ENCODE data around the gene NHLRC2. TPM values are rescaled to one million over a fixed set of nuclear protein-coding genes. Genes with fewer than 3 reads are reported as not detected.
"Not testable (repeated sequence)": the region's sequence is repeated elsewhere in the genome, so short reads cannot be mapped to it uniquely, and the experiment has no call there.

Gene NHLRC2
- polyA plus RNA-seq, 3 donors, result 2.8 to 6.9 (median 5.3) TPM

GRCh38 chr10:113806503-113806902, 48.0 kb upstream of the NHLRC2 start:
- 100% methylated on average over 1 of the region's 4 CpGs for WGBS (ENCODE audit: insufficient coverage)
- Mint-ChIP-seq H3K4me1 (peaks cover 7% of the 10 kb centered on the region), H3K9me3 (no peaks in the 10 kb centered on the region), H3K27me3 (ENCODE audit: low read depth in 3 of 3) (peaks cover 0 to 3% (median 2%) of the 10 kb centered on the region in 3 donors), H3K27ac (no peak overlapping the region), H3K36me3 (no peaks in the 10 kb centered on the region), H3K4me3 (no peak overlapping the region)
- H3K9me3 ChIP-seq (replicated peaks in 1 of 2; ENCODE audit: control insufficient read depth in 1 of 2, insufficient read depth in 1 of 2, low read length in 2 of 2), result no peaks in the 10 kb centered on the region
- H3K27ac ChIP-seq (ENCODE audit: low read depth in 1 of 2, low read length in 2 of 2), result no peak overlapping the region
- H3K9ac ChIP-seq (ENCODE audit: insufficient read depth, low read length, poor library complexity, severe bottlenecking), result no peak overlapping the region
- no peak for TF ChIP-seq CTCF (IDR thresholded peaks at IDR 0.05)
- intact Hi-C loops (cut with micrococcal nuclease), result no loop called here
- no peak overlapping the region for H2AFZ ChIP-seq (ENCODE audit: insufficient read depth, low read depth, low read length, poor library complexity, severe bottlenecking)
- no peaks in the 10 kb centered on the region for H3K36me3 ChIP-seq (replicated peaks in 1 of 2; ENCODE audit: control insufficient read depth in 1 of 2, insufficient read depth in 2 of 2, low read length in 2 of 2)
- no peaks in the 10 kb centered on the region for H3K79me2 ChIP-seq (ENCODE audit: insufficient read depth, low read length)
- H3K27me3 ChIP-seq (ENCODE audit: control insufficient read depth in 2 of 2, insufficient read depth in 2 of 2, low read length in 2 of 2), result no peaks in the 10 kb centered on the region
- H3K4me2 ChIP-seq (replicated peaks; ENCODE audit: extremely low read depth, low read length, poor library complexity, severe bottlenecking), result no peak overlapping the region
- H4K20me1 ChIP-seq (ENCODE audit: insufficient read depth, low read length), result no peaks in the 10 kb centered on the region
- H3K4me3 ChIP-seq (replicated peaks in 1 of 3; ENCODE audit: low read depth in 2 of 3, low read length in 3 of 3), result no peak overlapping the region
- H3K4me1 ChIP-seq (ENCODE audit: control insufficient read depth in 1 of 2, insufficient read depth in 2 of 2, low read length in 2 of 2), result no peaks in the 10 kb centered on the region
- no peak for DNase-seq

- WGBS (ENCODE audit: insufficient coverage), result 60% methylated on average over 1 of the region's 3 CpGs
- no peaks in the 10 kb centered on the region for H3K4me1 ChIP-seq (ENCODE audit: control insufficient read depth in 1 of 2, insufficient read depth in 2 of 2, low read length in 2 of 2)
- no peaks in the 10 kb centered on the region for H3K79me2 ChIP-seq (ENCODE audit: insufficient read depth, low read length)
- no peaks in the 10 kb centered on the region for H3K36me3 ChIP-seq (replicated peaks in 1 of 2; ENCODE audit: control insufficient read depth in 1 of 2, insufficient read depth in 2 of 2, low read length in 2 of 2)
- intact Hi-C loops (cut with micrococcal nuclease), result no loop called here
- no peaks in the 10 kb centered on the region for H4K20me1 ChIP-seq (ENCODE audit: insufficient read depth, low read length)
- no peak overlapping the region for H3K9ac ChIP-seq (ENCODE audit: insufficient read depth, low read length, poor library complexity, severe bottlenecking)
- no peak overlapping the region for H3K27ac ChIP-seq (ENCODE audit: low read depth in 1 of 2, low read length in 2 of 2)
- H3K27ac Mint-ChIP-seq, result no peak overlapping the region
- H3K4me3 ChIP-seq (replicated peaks in 1 of 3; ENCODE audit: low read depth in 2 of 3, low read length in 3 of 3), result no peak overlapping the region
- no peaks in the 10 kb centered on the region for H3K9me3 ChIP-seq (replicated peaks in 1 of 2; ENCODE audit: control insufficient read depth in 1 of 2, insufficient read depth in 1 of 2, low read length in 2 of 2)
- no peak overlapping the region for H3K4me3 Mint-ChIP-seq
- no peak overlapping the region for H2AFZ ChIP-seq (ENCODE audit: insufficient read depth, low read depth, low read length, poor library complexity, severe bottlenecking)
- H3K36me3 Mint-ChIP-seq, result no peaks in the 10 kb centered on the region
- peaks cover 2 to 3% (median 2%) of the 10 kb centered on the region in 3 donors for H3K27me3 Mint-ChIP-seq (ENCODE audit: low read depth in 3 of 3)
- H3K9me3 Mint-ChIP-seq, result peaks cover 0 to 3% (median 0%) of the 10 kb centered on the region in 7 donors
- no peak for TF ChIP-seq CTCF (IDR thresholded peaks at IDR 0.05)
- peaks cover 2% of the 10 kb centered on the region for H3K4me1 Mint-ChIP-seq
- no peaks in the 10 kb centered on the region for H3K27me3 ChIP-seq (ENCODE audit: control insufficient read depth in 2 of 2, insufficient read depth in 2 of 2, low read length in 2 of 2)
- DNase-seq, result no peak
- no peak overlapping the region for H3K4me2 ChIP-seq (replicated peaks; ENCODE audit: extremely low read depth, low read length, poor library complexity, severe bottlenecking)
Measured at GRCh38 chr10:113808168-113808567, 46.3 kb upstream of the NHLRC2 start.

GRCh38 chr10:113814700-113815099, 39.8 kb upstream of the NHLRC2 start:
- H3K27me3 Mint-ChIP-seq (ENCODE audit: low read depth in 3 of 3); DNase-seq; intact Hi-C loops (cut with micrococcal nuclease); H3K4me3 ChIP-seq (replicated peaks in 1 of 3; ENCODE audit: low read depth in 2 of 3, low read length in 3 of 3); H3K27ac ChIP-seq (ENCODE audit: low read depth in 1 of 2, low read length in 2 of 2); H3K4me2 ChIP-seq (replicated peaks; ENCODE audit: extremely low read depth, low read length, poor library complexity, severe bottlenecking); H3K27ac Mint-ChIP-seq; H3K27me3 ChIP-seq (ENCODE audit: control insufficient read depth in 2 of 2, insufficient read depth in 2 of 2, low read length in 2 of 2); H3K9me3 Mint-ChIP-seq; H3K9me3 ChIP-seq (replicated peaks in 1 of 2; ENCODE audit: control insufficient read depth in 1 of 2, insufficient read depth in 1 of 2, low read length in 2 of 2); H3K4me3 Mint-ChIP-seq; H3K9ac ChIP-seq (ENCODE audit: insufficient read depth, low read length, poor library complexity, severe bottlenecking); H2AFZ ChIP-seq (ENCODE audit: insufficient read depth, low read depth, low read length, poor library complexity, severe bottlenecking); H3K36me3 ChIP-seq (replicated peaks in 1 of 2; ENCODE audit: control insufficient read depth in 1 of 2, insufficient read depth in 2 of 2, low read length in 2 of 2); H3K36me3 Mint-ChIP-seq; H4K20me1 ChIP-seq (ENCODE audit: insufficient read depth, low read length); H3K79me2 ChIP-seq (ENCODE audit: insufficient read depth, low read length); H3K4me1 Mint-ChIP-seq; H3K4me1 ChIP-seq (ENCODE audit: control insufficient read depth in 1 of 2, insufficient read depth in 2 of 2, low read length in 2 of 2): not testable (repeated sequence)
- no CpG with 5 or more reads among the region's 1 CpG for WGBS (ENCODE audit: insufficient coverage)

All from CD14-positive monocyte (primary cell).